IgD-negative memory B cell (primary cell): ENCODE results near the gene TRIM52. TPM values are rescaled to one million over a fixed set of nuclear protein-coding genes. Genes with fewer than 3 reads are reported as not detected.
"Not testable (repeated sequence)": the region's sequence is repeated elsewhere in the genome, so short reads cannot be mapped to it uniquely, and the experiment has no call there.

ENCODE experiments used
- H3K27ac Mint-ChIP-seq, 3 donors: one replicate each; pipeline ENCODE4 v1.8.0; 2020 to 2022; ENCODE audit warnings: mild to moderate bottlenecking in 3 of 3, mixed read lengths in 3 of 3, moderate library complexity in 1 of 3
- H3K27me3 Mint-ChIP-seq: one replicate; pipeline ENCODE4 v1.8.0; 2021; ENCODE audit warnings: mixed read lengths
- H3K36me3 Mint-ChIP-seq: one replicate; pipeline ENCODE4 v1.8.0; 2020; ENCODE audit warnings: mild to moderate bottlenecking, mixed read lengths
- H3K4me1 Mint-ChIP-seq, 3 donors: one replicate each; pipeline ENCODE4 v1.8.0; 2020 to 2022; ENCODE audit warnings: mixed read lengths in 3 of 3, mild to moderate bottlenecking in 1 of 3
- H3K4me3 Mint-ChIP-seq, 4 donors: one replicate each; pipeline ENCODE4 v1.8.0; 2020 to 2022; ENCODE audit warnings: mild to moderate bottlenecking in 4 of 4, mixed read lengths in 4 of 4, moderate library complexity in 3 of 4
- H3K9me3 Mint-ChIP-seq, 3 donors: one replicate each; pipeline ENCODE4 v1.8.0; 2020 to 2021; ENCODE audit warnings: mixed read lengths in 3 of 3, mild to moderate bottlenecking in 1 of 3
- polyA plus RNA-seq: library from polyadenylated mRNA; unstranded; fragments of 300-500 nt; fragmentation: Illumina TruSeq; gene quantifications from one replicate; pipeline ENCODE4 v1.2.3, GENCODE V29; 2021

Gene TRIM52
- 31.6 TPM for polyA plus RNA-seq

- H3K4me1 Mint-ChIP-seq = peaks cover 29 to 42% (median 30%) of the 10 kb centered on the region in 3 donors
- peak within 1 kb of the TSS; percentile 93 to 100 (median 98) for H3K4me3 Mint-ChIP-seq
- H3K9me3 Mint-ChIP-seq = no peaks in the 10 kb centered on the region
- peak within 1 kb of the TSS; percentile 80 to 96 (median 95) for H3K27ac Mint-ChIP-seq
- H3K27me3 Mint-ChIP-seq = no peaks in the 10 kb centered on the region
- peaks cover 3% of the 10 kb centered on the region for H3K36me3 Mint-ChIP-seq
These were observed at the start of gene TRIM52 for GRCh38 chr5:181260720-181261319. TSS of gene TRIM52 (minus strand) at chr5:181261143. CDS start at chr5:181260813, 330 bp downstream.

GRCh38 chr5:181287331-181287730, 26.4 kb upstream of the TRIM52 start:
- peak overlapping the region; percentile 22 to 91 (median 65) for H3K4me3 Mint-ChIP-seq
- not testable (repeated sequence) for H3K9me3 Mint-ChIP-seq, H3K36me3 Mint-ChIP-seq, H3K27me3 Mint-ChIP-seq
- peak overlapping the region; percentile 49 to 87 (median 87) for H3K27ac Mint-ChIP-seq
- H3K4me1 Mint-ChIP-seq = peaks cover 18 to 23% (median 20%) of the 10 kb centered on the region in 3 donors

- peak overlapping the region in 1 of 3 donors; percentile 87 for H3K27ac Mint-ChIP-seq
- H3K27me3 Mint-ChIP-seq, H3K36me3 Mint-ChIP-seq, H3K9me3 Mint-ChIP-seq: not testable (repeated sequence)
- peaks cover 18 to 23% (median 23%) of the 10 kb centered on the region in 3 donors for H3K4me1 Mint-ChIP-seq
- H3K4me3 Mint-ChIP-seq = peak overlapping the region in 2 of 4 donors; percentile 39 to 91
These were observed 25.2 kb upstream of the TRIM52 start for GRCh38 chr5:181285962-181286705.

- H3K27ac Mint-ChIP-seq, H3K36me3 Mint-ChIP-seq, H3K4me3 Mint-ChIP-seq, H3K9me3 Mint-ChIP-seq, H3K27me3 Mint-ChIP-seq: not testable (repeated sequence)
- peaks cover 18 to 23% (median 23%) of the 10 kb centered on the region in 3 donors for H3K4me1 Mint-ChIP-seq
These were observed 23.2 kb upstream of the TRIM52 start for GRCh38 chr5:181283841-181284755.

GRCh38 chr5:181283347-181283746, 22.4 kb upstream of the TRIM52 start:
- Mint-ChIP-seq H3K27ac (no peak overlapping the region), H3K36me3 (no peaks in the 10 kb centered on the region), H3K4me3 (no peak overlapping the region), H3K4me1 (peaks cover 18 to 23% (median 23%) of the 10 kb centered on the region in 3 donors), H3K27me3 (no peaks in the 10 kb centered on the region), H3K9me3 (no peaks in the 10 kb centered on the region)

GRCh38 chr5:181282874-181283273, 21.9 kb upstream of the TRIM52 start:
- no peak overlapping the region for H3K27ac Mint-ChIP-seq
- H3K4me3 Mint-ChIP-seq = no peak overlapping the region
- H3K36me3 Mint-ChIP-seq = no peaks in the 10 kb centered on the region
- no peaks in the 10 kb centered on the region for H3K9me3 Mint-ChIP-seq
- peaks cover 14 to 19% (median 19%) of the 10 kb centered on the region in 3 donors for H3K4me1 Mint-ChIP-seq
- no peaks in the 10 kb centered on the region for H3K27me3 Mint-ChIP-seq

- not testable (repeated sequence) for H3K27ac Mint-ChIP-seq, H3K36me3 Mint-ChIP-seq, H3K4me3 Mint-ChIP-seq, H3K27me3 Mint-ChIP-seq, H3K9me3 Mint-ChIP-seq
- peaks cover 10 to 14% (median 14%) of the 10 kb centered on the region in 3 donors for H3K4me1 Mint-ChIP-seq
These were observed 21.5 kb upstream of the TRIM52 start for GRCh38 chr5:181282415-181282814.

GRCh38 chr5:181281984-181282316, 21.0 kb upstream of the TRIM52 start:
- H3K36me3 Mint-ChIP-seq = no peaks in the 10 kb centered on the region
- peaks cover 5 to 10% (median 9%) of the 10 kb centered on the region in 3 donors for H3K4me1 Mint-ChIP-seq
- H3K9me3 Mint-ChIP-seq = no peaks in the 10 kb centered on the region
- H3K27me3 Mint-ChIP-seq = no peaks in the 10 kb centered on the region
- H3K4me3 Mint-ChIP-seq = no peak overlapping the region
- H3K27ac Mint-ChIP-seq = peak overlapping the region in 1 of 3 donors; percentile 43

GRCh38 chr5:181281077-181281983, 20.4 kb upstream of the TRIM52 start:
- H3K4me1 Mint-ChIP-seq = peaks cover 0 to 5% (median 4%) of the 10 kb centered on the region in 3 donors
- no peaks in the 10 kb centered on the region for H3K36me3 Mint-ChIP-seq
- no peaks in the 10 kb centered on the region for H3K9me3 Mint-ChIP-seq
- no peak overlapping the region for H3K4me3 Mint-ChIP-seq
- no peaks in the 10 kb centered on the region for H3K27me3 Mint-ChIP-seq
- peak overlapping the region in 1 of 3 donors; percentile 43 for H3K27ac Mint-ChIP-seq

GRCh38 chr5:181280251-181280762, 19.4 kb upstream of the TRIM52 start:
- peaks cover 0 to 5% (median 2%) of the 10 kb centered on the region in 3 donors for H3K4me1 Mint-ChIP-seq

GRCh38 chr5:181273433-181273744, 12.4 kb upstream of the TRIM52 start:
- H3K9me3 Mint-ChIP-seq, H3K27ac Mint-ChIP-seq, H3K27me3 Mint-ChIP-seq, H3K4me1 Mint-ChIP-seq, H3K36me3 Mint-ChIP-seq: not testable (repeated sequence)
- peak overlapping the region in 1 of 4 donors; percentile 44 for H3K4me3 Mint-ChIP-seq

More at GRCh38 chr5:181280251-181280762, 19.4 kb upstream of the TRIM52 start:
- Mint-ChIP-seq H3K4me3 (no peak overlapping the region), H3K9me3 (no peaks in the 10 kb centered on the region), H3K36me3 (no peaks in the 10 kb centered on the region), H3K27me3 (no peaks in the 10 kb centered on the region), H3K27ac (no peak overlapping the region)

GRCh38 chr5:181271081-181271480, 10.1 kb upstream of the TRIM52 start:
- no peaks in the 10 kb centered on the region for H3K36me3 Mint-ChIP-seq
- no peak overlapping the region for H3K4me3 Mint-ChIP-seq
- no peaks in the 10 kb centered on the region for H3K27me3 Mint-ChIP-seq
- H3K9me3 Mint-ChIP-seq = no peaks in the 10 kb centered on the region
- H3K27ac Mint-ChIP-seq = no peak overlapping the region
- no peaks in the 10 kb centered on the region for H3K4me1 Mint-ChIP-seq

GRCh38 chr5:181267907-181268306, 7.0 kb upstream of the TRIM52 start:
- H3K4me3 Mint-ChIP-seq, H3K36me3 Mint-ChIP-seq, H3K4me1 Mint-ChIP-seq, H3K9me3 Mint-ChIP-seq, H3K27ac Mint-ChIP-seq, H3K27me3 Mint-ChIP-seq: not testable (repeated sequence)

GRCh38 chr5:181267291-181267904, 6.5 kb upstream of the TRIM52 start:
- H3K27ac Mint-ChIP-seq = peak overlapping the region in 1 of 3 donors; percentile 71
- not testable (repeated sequence) for H3K27me3 Mint-ChIP-seq, H3K9me3 Mint-ChIP-seq, H3K36me3 Mint-ChIP-seq, H3K4me1 Mint-ChIP-seq
- H3K4me3 Mint-ChIP-seq = peak overlapping the region in 1 of 4 donors; percentile 20
